Mucosa of gallbladder (tissue), 1 donor: ENCODE measurements around the gene BTBD9. TPM values are rescaled to one million over a fixed set of nuclear protein-coding genes. Genes with fewer than 3 reads are reported as not detected.

ENCODE experiments used
- DNase-seq: peaks from one replicate; pipeline ENCODE4 v3.0.0-alpha.2; 2020; ENCODE audit warnings: low spot score
- total RNA-seq: library from RNA; stranded (reverse); gene quantifications from one replicate; pipeline ENCODE4 v1.2.1, GENCODE V29; 2021
- donor health status: DM: no; HTN: no; CAD: no.

BTBD9 gene
- total RNA-seq, 1 donor from 2014 or later, result 32.5 TPM

- DNase-seq, result no peak
Measured at GRCh38 chr6:38508286-38508685, 131.4 kb downstream of the BTBD9 start.

GRCh38 chr6:38507173-38507572 lies 132.6 kb downstream of the BTBD9 start:
- DNase-seq, result no peak

- DNase-seq, result no peak
Measured at GRCh38 chr6:38505826-38506225, 133.9 kb downstream of the BTBD9 start.

- DNase-seq, result no peak
Measured at GRCh38 chr6:38504996-38505395, 134.7 kb downstream of the BTBD9 start.

- no peak for DNase-seq
Measured at GRCh38 chr6:38503960-38504682, 135.6 kb downstream of the BTBD9 start.

GRCh38 chr6:38503032-38503773 lies 136.5 kb downstream of the BTBD9 start:
- no peak for DNase-seq

GRCh38 chr6:38502423-38502822 lies 137.3 kb downstream of the BTBD9 start:
- DNase-seq, result no peak

GRCh38 chr6:38501931-38502330 lies 137.8 kb downstream of the BTBD9 start:
- DNase-seq, result no peak

- no peak for DNase-seq
Measured at GRCh38 chr6:38499529-38500096, 140.1 kb downstream of the BTBD9 start.

- no peak for DNase-seq
Measured at GRCh38 chr6:38498805-38499445, 140.8 kb downstream of the BTBD9 start.

GRCh38 chr6:38498085-38498484 lies 141.6 kb downstream of the BTBD9 start:
- no peak for DNase-seq

- no peak for DNase-seq
Measured at GRCh38 chr6:38497546-38497945, 142.2 kb downstream of the BTBD9 start.

GRCh38 chr6:38495922-38496635 lies 143.7 kb downstream of the BTBD9 start:
- no peak for DNase-seq

- DNase-seq, result no peak
Measured at GRCh38 chr6:38495518-38495917, 144.2 kb downstream of the BTBD9 start.

- peak; percentile 86 for DNase-seq
Measured at GRCh38 chr6:38493931-38494547, 145.7 kb downstream of the BTBD9 start.

- no peak for DNase-seq
Measured at GRCh38 chr6:38492031-38492430, 147.7 kb downstream of the BTBD9 start.

GRCh38 chr6:38489951-38490350 lies 149.8 kb downstream of the BTBD9 start:
- DNase-seq, result no peak

- no peak for DNase-seq
Measured at GRCh38 chr6:38487423-38487822, 152.3 kb downstream of the BTBD9 start.

GRCh38 chr6:38485488-38485887 lies 154.2 kb downstream of the BTBD9 start:
- DNase-seq, result no peak

- DNase-seq, result no peak
Measured at GRCh38 chr6:38484656-38485055, 155.1 kb downstream of the BTBD9 start.

- DNase-seq, result no peak
Measured at GRCh38 chr6:38483526-38483925, 156.2 kb downstream of the BTBD9 start.
